KMS-11 (cell line): ENCODE results near the gene PREP.
"Not testable (repeated sequence)": the region's sequence is repeated elsewhere in the genome, so short reads cannot be mapped to it uniquely, and the experiment has no call there.

Experiments used
- H2AFZ ChIP-seq: fragments of 200-600 bp; sonication (generic); 2 replicates; pipeline ENCODE4 v1.6.1; 2016; ENCODE audit warnings: antibody characterized with exemption, mixed run types, low read depth
- H3K27ac ChIP-seq: fragments of 200-600 bp; sonication (generic); 2 replicates; pipeline ENCODE4 v1.6.1; 2016; ENCODE audit warnings: mild to moderate bottlenecking, mixed run types
- H3K27me3 ChIP-seq: fragments of 200-600 bp; sonication (generic); 2 replicates; pipeline ENCODE4 v1.6.1; 2017; ENCODE audit warnings: mild to moderate bottlenecking, low read depth, mixed run types, moderate library complexity; ENCODE audit not compliant: insufficient read depth
- H3K36me3 ChIP-seq: fragments of 200-600 bp; sonication (generic); 2 replicates; pipeline ENCODE4 v1.6.1; 2017; ENCODE audit warnings: mild to moderate bottlenecking, mixed run types; ENCODE audit not compliant: insufficient read depth
- H3K4me1 ChIP-seq: fragments of 200-600 bp; sonication (generic); 2 replicates; pipeline ENCODE4 v1.6.1; 2016; ENCODE audit warnings: mild to moderate bottlenecking, low read depth, mixed run types; ENCODE audit not compliant: poor library complexity, severe bottlenecking
- H3K4me2 ChIP-seq: fragments of 200-600 bp; sonication (generic); 2 replicates; pipeline ENCODE4 v1.7.0; 2016; ENCODE audit warnings: mild to moderate bottlenecking, mixed run types
- H3K4me3 ChIP-seq: fragments of 200-600 bp; sonication (generic); IDR thresholded peaks from 2 replicates; pipeline ENCODE4 v1.6.1; 2017; ENCODE audit warnings: low read depth, low read length, mixed read lengths; ENCODE audit not compliant: insufficient read depth
- H3K79me2 ChIP-seq: fragments of 200-600 bp; sonication (generic); 2 replicates; pipeline ENCODE4 v1.6.1; 2016; ENCODE audit warnings: low read depth, mixed run types; ENCODE audit not compliant: insufficient read depth
- H3K9ac ChIP-seq: fragments of 200-600 bp; sonication (generic); 2 replicates; pipeline ENCODE4 v1.6.1; 2016; ENCODE audit warnings: mild to moderate bottlenecking, mixed run types
- H4K20me1 ChIP-seq: fragments of 200-600 bp; sonication (generic); 2 replicates; pipeline ENCODE4 v1.6.1; 2016; ENCODE audit warnings: mild to moderate bottlenecking, mixed run types; ENCODE audit not compliant: insufficient read depth
- CTCF ChIP-seq: fragments of 200-600 bp; sonication (generic); conservative IDR thresholded peaks from 2 replicates; pipeline ENCODE4 v1.6.1; 2017; ENCODE audit warnings: low read depth, mild to moderate bottlenecking, antibody characterized with exemption, low read length, moderate library complexity, mixed read lengths

The PREP gene

GRCh38 chr6:105424175-105424783 lies 21.4 kb upstream of the PREP start:
- H3K27me3 ChIP-seq: no peaks in the 10 kb centered on the region
- no peak overlapping the region for H3K9ac ChIP-seq

GRCh38 chr6:105416971-105417370 lies 14.1 kb upstream of the PREP start:
- not testable (repeated sequence) for H2AFZ ChIP-seq, H3K4me2 ChIP-seq, H3K9ac ChIP-seq, H4K20me1 ChIP-seq, H3K27me3 ChIP-seq, H3K36me3 ChIP-seq, H3K79me2 ChIP-seq, H3K4me1 ChIP-seq, H3K4me3 ChIP-seq, H3K27ac ChIP-seq

More at GRCh38 chr6:105424175-105424783, 21.4 kb upstream of the PREP start:
- H3K4me2 ChIP-seq: no peak overlapping the region
- no peaks in the 10 kb centered on the region for H3K36me3 ChIP-seq
- no peak overlapping the region for H3K27ac ChIP-seq
- no peaks in the 10 kb centered on the region for H3K79me2 ChIP-seq
- no peak overlapping the region for H2AFZ ChIP-seq
- H3K4me3 ChIP-seq: no peak overlapping the region
- TF ChIP-seq CTCF: peak; percentile 78
- no peaks in the 10 kb centered on the region for H3K4me1 ChIP-seq
- no peaks in the 10 kb centered on the region for H4K20me1 ChIP-seq

- H3K4me1 ChIP-seq: no peaks in the 10 kb centered on the region
- H3K9ac ChIP-seq: no peak overlapping the region
- no peak overlapping the region for H2AFZ ChIP-seq
- H3K27me3 ChIP-seq: no peaks in the 10 kb centered on the region
- H3K79me2 ChIP-seq: no peaks in the 10 kb centered on the region
- no peak for TF ChIP-seq CTCF
- H4K20me1 ChIP-seq: no peaks in the 10 kb centered on the region
- H3K4me3 ChIP-seq: no peak overlapping the region
- no peaks in the 10 kb centered on the region for H3K36me3 ChIP-seq
- H3K4me2 ChIP-seq: no peak overlapping the region
- H3K27ac ChIP-seq: no peak overlapping the region
Observed at GRCh38 chr6:105409734-105410133, 6.9 kb upstream of the PREP start.

- H3K4me3 ChIP-seq: no peak overlapping the region
- peak overlapping the region; percentile 82 for H3K4me2 ChIP-seq
- peaks cover 47% of the 10 kb centered on the region; the same call in 1 of the 2 replicates for H3K79me2 ChIP-seq
- peak overlapping the region; percentile 66; the same call in 1 of the 2 replicates for H2AFZ ChIP-seq
- peak overlapping the region; percentile 67; the same call in 1 of the 2 replicates for H3K9ac ChIP-seq
- H3K4me1 ChIP-seq: peaks cover 24% of the 10 kb centered on the region
- H3K27ac ChIP-seq: peak overlapping the region; percentile 22; the same call in 1 of the 2 replicates
- H4K20me1 ChIP-seq: no peaks in the 10 kb centered on the region
- no peaks in the 10 kb centered on the region for H3K27me3 ChIP-seq
- no peaks in the 10 kb centered on the region for H3K36me3 ChIP-seq
- no peak for TF ChIP-seq CTCF
Observed at GRCh38 chr6:105402090-105402938, 568 bp downstream of the PREP start.
